HepG2 (cell line): ENCODE measurements around the gene TBC1D26. TPM values are rescaled to one million over a fixed set of nuclear protein-coding genes. Genes with fewer than 3 reads are reported as not detected.
A peak's percentile ranks its signal among the peaks of the same experiment; 100 is the strongest.

Experiments
- ARNT2 ChIP-seq: sonication (generic); formaldehyde crosslinking; IDR thresholded peaks from 2 replicates; pipeline ENCODE4 v1.8.0; 2022; ENCODE audit warnings: mild to moderate bottlenecking, low read depth, missing genetic modification reagents, moderate library complexity
- ARNTL ChIP-seq: sonication (generic); formaldehyde crosslinking; IDR thresholded peaks from 2 replicates; pipeline ENCODE4 v1.4.0; 2020; ENCODE audit warnings: mild to moderate bottlenecking, missing genetic modification reagents
- CBFB ChIP-seq: sonication (generic); formaldehyde crosslinking; IDR thresholded peaks from 2 replicates; pipeline ENCODE4 v1.4.0; 2020; ENCODE audit warnings: missing genetic modification reagents
- ELF1 ChIP-seq: sonication (generic); formaldehyde crosslinking; IDR thresholded peaks from 2 replicates; pipeline ENCODE4 v1.4.0; 2020; ENCODE audit warnings: missing genetic modification reagents
- FOXA3 ChIP-seq: IDR thresholded peaks from 2 replicates; pipeline ENCODE4 v1.6.1; 2016; ENCODE audit warnings: missing genetic modification reagents, missing compliant biosample characterization
- GABPA ChIP-seq, 2 experiments: IDR thresholded peaks; 2 replicates each; pipeline ENCODE4 v1.6.1; 2011 to 2016; ENCODE audit warnings: low read depth in 2 of 2, low read length in 1 of 2, missing biosample characterization in 1 of 2, missing genetic modification characterization in 1 of 2
- HCFC1 ChIP-seq: fragments of 150-350 bp; IDR thresholded peaks from 2 replicates; pipeline ENCODE4 v1.6.1; 2014; ENCODE audit warnings: low read depth, low read length
- HDAC2 ChIP-seq: sonication (generic); formaldehyde crosslinking; IDR thresholded peaks from 2 replicates; pipeline ENCODE4 v1.4.0; 2020; ENCODE audit warnings: missing genetic modification reagents
- NFYB ChIP-seq: sonication (generic); formaldehyde crosslinking; IDR thresholded peaks from 2 replicates; pipeline ENCODE4 v1.4.0; 2020; ENCODE audit warnings: missing genetic modification reagents
- PHF8 ChIP-seq: sonication (generic); formaldehyde crosslinking; IDR thresholded peaks from 2 replicates; pipeline ENCODE4 v1.5.0; 2020; ENCODE audit warnings: missing genetic modification reagents
- POLR2A ChIP-seq, 2 experiments: IDR thresholded peaks; 2 replicates each; pipeline ENCODE4 v1.6.1; 2011; ENCODE audit warnings: low read depth in 2 of 2, low read length in 2 of 2, mild to moderate bottlenecking in 1 of 2, moderate library complexity in 1 of 2; ENCODE audit not compliant: insufficient read depth in 1 of 2
- POLR2AphosphoS5 ChIP-seq: IDR thresholded peaks from 2 replicates; pipeline ENCODE4 v1.6.1; 2012; ENCODE audit warnings: low read depth, low read length
- POLR2G ChIP-seq: fragments of 200-400 bp; formaldehyde crosslinking; IDR thresholded peaks from 2 replicates; pipeline ENCODE4 v1.6.1; 2018; ENCODE audit warnings: mild to moderate bottlenecking, low read depth, low read length, moderate library complexity
- RXRA ChIP-seq: sonication (generic); formaldehyde crosslinking; IDR thresholded peaks from 2 replicates; pipeline ENCODE4 v1.5.1; 2020; ENCODE audit warnings: missing genetic modification reagents
- RXRB ChIP-seq: IDR thresholded peaks from 2 replicates; pipeline ENCODE4 v1.6.1; 2016; ENCODE audit warnings: borderline replicate concordance, missing genetic modification reagents, missing compliant biosample characterization
- SALL1 ChIP-seq: sonication (generic); formaldehyde crosslinking; IDR thresholded peaks from 2 replicates; pipeline ENCODE4 v1.8.0; 2022; ENCODE audit warnings: mild to moderate bottlenecking, missing genetic modification reagents
- SIN3A ChIP-seq: IDR thresholded peaks from 2 replicates; pipeline ENCODE4 v1.6.1; 2011; ENCODE audit warnings: low read depth, mild to moderate bottlenecking, control low read depth, low read length, borderline replicate concordance
- TEAD3 ChIP-seq: optimal IDR thresholded peaks from 2 replicates; pipeline ENCODE3; 2016; ENCODE audit warnings: borderline replicate concordance
- TFE3 ChIP-seq: IDR thresholded peaks from 2 replicates; pipeline ENCODE4 v1.6.1; 2016
- THAP11 ChIP-seq: IDR thresholded peaks from 2 replicates; pipeline ENCODE4 v1.6.1; 2016; ENCODE audit warnings: missing biosample characterization, missing genetic modification reagents
- ZNF121 ChIP-seq: sonication (generic); formaldehyde crosslinking; IDR thresholded peaks from 2 replicates; pipeline ENCODE4 v1.5.0; 2020; ENCODE audit warnings: mild to moderate bottlenecking, missing genetic modification reagents
- ZNF414 ChIP-seq: sonication (generic); formaldehyde crosslinking; IDR thresholded peaks from 2 replicates; pipeline ENCODE4 v1.5.0; 2020; ENCODE audit warnings: missing genetic modification reagents
- ZNF639 ChIP-seq: conservative IDR thresholded peaks from 2 replicates; pipeline ENCODE4 v1.6.1; 2018; ENCODE audit warnings: missing genetic modification reagents
- polyA plus RNA-seq, 8 experiments: library from polyadenylated mRNA; depleted of rRNA in 3 of 8; stranded (reverse) in 7 of 8; unstranded in 1 of 8; fragments of >200 nt; fragmentation: Illumina TruSeq in 4 of 8; extraction: Trizol in 4 of 8; gene quantifications; 2 replicates each; pipeline versions ENCODE4 v1.2.1 to v1.2.3, GENCODE V29; 2011 to 2016; ENCODE audit warnings: low read depth in 4 of 8, missing spikeins in 1 of 8, mixed read lengths in 1 of 8; ENCODE audit not compliant: insufficient read depth in 1 of 8
- total RNA-seq, 5 experiments: library from RNA; depleted of rRNA; stranded (reverse); fragments of >200 nt; fragmentation: Illumina TruSeq; extraction: Trizol; gene quantifications; 2 replicates each; pipeline ENCODE4 v1.2.3, GENCODE V29; 2016; ENCODE audit warnings: low read depth in 1 of 5
- TF ChIP-seq, protein P1 (sequence below), 2 experiments: sonication (generic) in 1 of 2; formaldehyde crosslinking in 1 of 2; IDR thresholded peaks; 2 replicates each; pipeline versions ENCODE4 v1.4.0 to v1.6.1; 2018 to 2020; ENCODE audit warnings: missing genetic modification reagents in 2 of 2, borderline replicate concordance in 1 of 2, low read depth in 1 of 2, mild to moderate bottlenecking in 1 of 2, missing biosample characterization in 1 of 2
- TF ChIP-seq, protein P2 (sequence below): sonication (generic); formaldehyde crosslinking; IDR thresholded peaks from 2 replicates; pipeline ENCODE4 v1.8.0; 2022; ENCODE audit warnings: low read depth, missing genetic modification reagents

TBC1D26 gene
- total and polyA plus RNA-seq, 2 of the 13 experiments (the other 11 are each of a cell fraction or from before 2014, with no cell fraction given), result 0.33 TPM; not detected in 1

DNA sequence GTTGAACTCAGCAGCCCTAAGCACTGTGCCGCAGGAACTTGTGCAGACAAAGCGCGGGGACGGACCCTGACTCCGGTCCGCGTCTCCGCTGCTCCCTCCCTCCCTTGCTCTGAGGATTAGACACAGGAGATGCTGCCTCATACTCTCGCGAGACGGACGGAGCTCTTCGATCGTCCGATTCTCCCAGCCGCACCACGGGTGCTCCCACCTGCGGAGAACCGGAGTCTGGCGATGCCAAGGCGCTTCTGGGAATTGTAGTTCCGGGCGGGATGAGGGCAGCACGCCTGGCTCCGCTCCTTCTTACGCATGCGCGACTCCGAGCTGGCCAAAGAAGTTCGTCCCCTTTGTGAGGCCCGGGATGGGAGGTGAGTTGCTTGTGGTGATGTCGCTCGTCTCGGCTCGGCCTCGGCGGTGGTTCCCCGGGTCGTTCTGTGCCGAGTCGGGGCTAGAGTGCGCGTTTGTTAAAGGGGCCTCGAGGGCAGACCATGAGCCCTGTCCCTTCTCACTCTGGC is 32.6 kb upstream of the TBC1D26 start, which contains the start of gene ZNF286A (continued):
- TF ChIP-seq, protein P1, sequence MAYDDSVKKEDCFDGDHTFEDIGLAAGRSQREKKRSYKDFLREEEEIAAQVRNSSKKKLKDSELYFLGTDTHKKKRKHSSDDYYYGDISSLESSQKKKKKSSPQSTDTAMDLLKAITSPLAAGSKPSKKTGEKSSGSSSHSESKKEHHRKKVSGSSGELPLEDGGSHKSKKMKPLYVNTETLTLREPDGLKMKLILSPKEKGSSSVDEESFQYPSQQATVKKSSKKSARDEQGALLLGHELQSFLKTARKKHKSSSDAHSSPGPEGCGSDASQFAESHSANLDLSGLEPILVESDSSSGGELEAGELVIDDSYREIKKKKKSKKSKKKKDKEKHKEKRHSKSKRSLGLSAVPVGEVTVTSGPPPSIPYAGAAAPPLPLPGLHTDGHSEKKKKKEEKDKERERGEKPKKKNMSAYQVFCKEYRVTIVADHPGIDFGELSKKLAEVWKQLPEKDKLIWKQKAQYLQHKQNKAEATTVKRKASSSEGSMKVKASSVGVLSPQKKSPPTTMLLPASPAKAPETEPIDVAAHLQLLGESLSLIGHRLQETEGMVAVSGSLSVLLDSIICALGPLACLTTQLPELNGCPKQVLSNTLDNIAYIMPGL (CRISPR knock-in tag; IDR thresholded peaks at IDR 0.05; ENCODE audit: borderline replicate concordance in 1 of 2, low read depth in 1 of 2), result peak in 1 of 2 experiments; percentile 59; a peak in 1 of 4 replicates
- TF ChIP-seq THAP11 (CRISPR knock-in tag), result peak; percentile 97
- TF ChIP-seq GABPA (IDR thresholded peaks at IDR 0.05; ENCODE audit: low read depth, low read length), result peak; percentile 36
- peak; percentile 83 for TF ChIP-seq GABPA (CRISPR knock-in tag; IDR thresholded peaks at IDR 0.05; ENCODE audit: low read depth)
- peak; percentile 78 for TF ChIP-seq ELF1
- peak; percentile 29; the same call in 1 of the 2 replicates for TF ChIP-seq SALL1 (CRISPR knock-in tag)
- TF ChIP-seq ARNTL, result 0 out of 2 replicates have a peak, but pooled peaks have one; percentile 45
- TF ChIP-seq RXRB, result peak; percentile 38; the same call in 1 of the 2 replicates
- peak; percentile 65; the same call in 1 of the 2 replicates for TF ChIP-seq TFE3
- peak; percentile 49; the same call in 1 of the 2 replicates for TF ChIP-seq RXRA (CRISPR knock-in tag)
- peak; percentile 68; the same call in 1 of the 2 replicates for TF ChIP-seq ZNF639 (CRISPR knock-in tag)
- peak; percentile 60; the same call in 1 of the 2 replicates for TF ChIP-seq CBFB (CRISPR knock-in tag)
- TF ChIP-seq HDAC2 (CRISPR knock-in tag), result peak; percentile 48; the same call in 1 of the 2 replicates
- 0 out of 2 replicates have a peak, but pooled peaks have one; percentile 38 for TF ChIP-seq ZNF414 (CRISPR knock-in tag)
- TF ChIP-seq ZNF121 (CRISPR knock-in tag), result peak; percentile 80
- TF ChIP-seq ARNT2, result peak; percentile 68; the same call in 1 of the 2 replicates
- TF ChIP-seq POLR2A (IDR thresholded peaks at IDR 0.05; ENCODE audit: insufficient read depth in 1 of 2, low read depth in 2 of 2, low read length in 2 of 2), result peak; percentile 61 to 80
- peak; percentile 84 for TF ChIP-seq HCFC1
- peak; percentile 63 for TF ChIP-seq TEAD3
- TF ChIP-seq SIN3A, result peak; percentile 60; the same call in 1 of the 2 replicates
- peak; percentile 64 for TF ChIP-seq POLR2AphosphoS5
- peak; percentile 55 for TF ChIP-seq NFYB (CRISPR knock-in tag)
- TF ChIP-seq POLR2G, result peak; percentile 56
- TF ChIP-seq FOXA3 (CRISPR knock-in tag), result peak; percentile 26; the same call in 1 of the 2 replicates
- TF ChIP-seq PHF8 (CRISPR knock-in tag), result peak; percentile 73
- TF ChIP-seq, protein P2, sequence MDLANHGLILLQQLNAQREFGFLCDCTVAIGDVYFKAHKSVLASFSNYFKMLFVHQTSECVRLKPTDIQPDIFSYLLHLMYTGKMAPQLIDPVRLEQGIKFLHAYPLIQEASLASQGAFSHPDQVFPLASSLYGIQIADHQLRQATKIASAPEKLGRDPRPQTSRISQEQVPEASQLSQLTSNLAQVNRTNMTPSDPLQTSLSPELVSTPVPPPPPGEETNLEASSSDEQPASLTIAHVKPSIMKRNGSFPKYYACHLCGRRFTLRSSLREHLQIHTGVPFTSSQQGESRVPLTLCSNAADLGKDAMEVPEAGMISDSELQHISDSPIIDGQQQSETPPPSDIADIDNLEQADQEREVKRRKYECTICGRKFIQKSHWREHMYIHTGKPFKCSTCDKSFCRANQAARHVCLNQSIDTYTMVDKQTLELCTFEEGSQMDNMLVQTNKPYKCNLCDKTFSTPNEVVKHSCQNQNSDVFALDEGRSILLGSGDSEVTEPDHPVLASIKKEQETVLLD (CRISPR knock-in tag), result 0 out of 2 replicates have a peak, but pooled peaks have one; percentile 27
